ENCODE results near the gene ARAF. TPM values are rescaled to one million over a fixed set of nuclear protein-coding genes. Genes with fewer than 3 reads are reported as not detected.

Gene ARAF
- total RNA-seq, 1 donor from 2014 or later = 7.3 TPM

GRCh38 chrX:47563801-47564315, 2.9 kb downstream of the ARAF start:
- Histone ChIP-seq H3K36me3 (ENCODE audit: control insufficient read depth in 3 of 3, insufficient read depth in 3 of 3, low read length in 3 of 3) (peaks cover 27 to 48% (median 44%) of the 10 kb centered on the region in 3 donors), H3K4me1 (ENCODE audit: control insufficient read depth in 3 of 3, insufficient read depth in 3 of 3, low read length in 3 of 3) (peaks cover 6 to 24% (median 15%) of the 10 kb centered on the region in 3 donors), H3K27me3 (ENCODE audit: control insufficient read depth in 3 of 3, insufficient read depth in 3 of 3, low read length in 3 of 3) (peaks cover 0 to 3% (median 0%) of the 10 kb centered on the region in 3 donors), H3K9ac (ENCODE audit: low read depth in 1 of 3, low read length in 3 of 3) (no peak overlapping the region), H3K9me3 (ENCODE audit: control insufficient read depth in 3 of 3, low read length in 3 of 3) (no peaks in the 10 kb centered on the region), H3K27ac (ENCODE audit: low read depth, low read length) (no peak overlapping the region), H3K4me3 (ENCODE audit: low read length in 3 of 3) (no peak overlapping the region)

GRCh38 chrX:47564438-47565085, 3.6 kb downstream of the ARAF start:
- Histone ChIP-seq H3K9me3 (ENCODE audit: control insufficient read depth in 3 of 3, low read length in 3 of 3) (no peaks in the 10 kb centered on the region), H3K4me3 (ENCODE audit: low read length in 3 of 3) (no peak overlapping the region), H3K27ac (ENCODE audit: low read depth, low read length) (no peak overlapping the region), H3K36me3 (ENCODE audit: control insufficient read depth in 3 of 3, insufficient read depth in 3 of 3, low read length in 3 of 3) (peaks cover 34 to 54% (median 47%) of the 10 kb centered on the region in 3 donors), H3K9ac (ENCODE audit: low read depth in 1 of 3, low read length in 3 of 3) (no peak overlapping the region), H3K27me3 (ENCODE audit: control insufficient read depth in 3 of 3, insufficient read depth in 3 of 3, low read length in 3 of 3) (peaks cover 0 to 3% (median 0%) of the 10 kb centered on the region in 3 donors), H3K4me1 (ENCODE audit: control insufficient read depth in 3 of 3, insufficient read depth in 3 of 3, low read length in 3 of 3) (peaks cover 6 to 24% (median 15%) of the 10 kb centered on the region in 3 donors)

GRCh38 chrX:47566841-47567240, 5.8 kb downstream of the ARAF start:
- Histone ChIP-seq H3K4me3 (ENCODE audit: low read length in 3 of 3) (no peak overlapping the region), H3K9ac (ENCODE audit: low read depth in 1 of 3, low read length in 3 of 3) (no peak overlapping the region), H3K36me3 (ENCODE audit: control insufficient read depth in 3 of 3, insufficient read depth in 3 of 3, low read length in 3 of 3) (peaks cover 46 to 63% (median 61%) of the 10 kb centered on the region in 3 donors), H3K27ac (ENCODE audit: low read depth, low read length) (no peak overlapping the region), H3K9me3 (ENCODE audit: control insufficient read depth in 3 of 3, low read length in 3 of 3) (no peaks in the 10 kb centered on the region), H3K27me3 (ENCODE audit: control insufficient read depth in 3 of 3, insufficient read depth in 3 of 3, low read length in 3 of 3) (peaks cover 0 to 3% (median 0%) of the 10 kb centered on the region in 3 donors), H3K4me1 (ENCODE audit: control insufficient read depth in 3 of 3, insufficient read depth in 3 of 3, low read length in 3 of 3) (peaks cover 5 to 19% (median 8%) of the 10 kb centered on the region in 3 donors)

- Histone ChIP-seq H3K9me3 (ENCODE audit: control insufficient read depth in 3 of 3, low read length in 3 of 3) (no peaks in the 10 kb centered on the region), H3K36me3 (ENCODE audit: control insufficient read depth in 3 of 3, insufficient read depth in 3 of 3, low read length in 3 of 3) (peaks cover 41 to 53% (median 51%) of the 10 kb centered on the region in 3 donors), H3K9ac (ENCODE audit: low read depth in 1 of 3, low read length in 3 of 3) (no peak overlapping the region), H3K27ac (ENCODE audit: low read depth, low read length) (no peak overlapping the region), H3K4me3 (ENCODE audit: low read length in 3 of 3) (no peak overlapping the region), H3K27me3 (ENCODE audit: control insufficient read depth in 3 of 3, insufficient read depth in 3 of 3, low read length in 3 of 3) (peaks cover 0 to 3% (median 0%) of the 10 kb centered on the region in 3 donors), H3K4me1 (ENCODE audit: control insufficient read depth in 3 of 3, insufficient read depth in 3 of 3, low read length in 3 of 3) (peaks cover 0 to 15% (median 5%) of the 10 kb centered on the region in 3 donors)
Measured at GRCh38 chrX:47568656-47569295, 7.8 kb downstream of the ARAF start.

GRCh38 chrX:47570794-47571193, 9.8 kb downstream of the ARAF start:
- H3K36me3 ChIP-seq (ENCODE audit: control insufficient read depth in 3 of 3, insufficient read depth in 3 of 3, low read length in 3 of 3) = peaks cover 38 to 41% (median 38%) of the 10 kb centered on the region in 3 donors
- peaks cover 0 to under 1% (median 0%) of the 10 kb centered on the region in 3 donors for H3K9me3 ChIP-seq (ENCODE audit: control insufficient read depth in 3 of 3, low read length in 3 of 3)
- no peak overlapping the region for H3K9ac ChIP-seq (ENCODE audit: low read depth in 1 of 3, low read length in 3 of 3)

GRCh38 chrX:47571215-47571614, 10.2 kb downstream of the ARAF start:
- H3K9ac ChIP-seq (ENCODE audit: low read depth in 1 of 3, low read length in 3 of 3) = no peak overlapping the region
- peaks cover 38 to 40% (median 38%) of the 10 kb centered on the region in 3 donors for H3K36me3 ChIP-seq (ENCODE audit: control insufficient read depth in 3 of 3, insufficient read depth in 3 of 3, low read length in 3 of 3)
- peaks cover 0 to 2% (median 0%) of the 10 kb centered on the region in 3 donors for H3K9me3 ChIP-seq (ENCODE audit: control insufficient read depth in 3 of 3, low read length in 3 of 3)
- H3K27me3 ChIP-seq (ENCODE audit: control insufficient read depth in 3 of 3, insufficient read depth in 3 of 3, low read length in 3 of 3) = peaks cover 0 to 3% (median 0%) of the 10 kb centered on the region in 3 donors
- no peak overlapping the region for H3K4me3 ChIP-seq (ENCODE audit: low read length in 3 of 3)
- H3K4me1 ChIP-seq (ENCODE audit: control insufficient read depth in 3 of 3, insufficient read depth in 3 of 3, low read length in 3 of 3) = peaks cover 0 to 10% (median 3%) of the 10 kb centered on the region in 3 donors
- H3K27ac ChIP-seq (ENCODE audit: low read depth, low read length) = no peak overlapping the region

More at GRCh38 chrX:47570794-47571193, 9.8 kb downstream of the ARAF start:
- Histone ChIP-seq H3K4me3 (ENCODE audit: low read length in 3 of 3) (no peak overlapping the region), H3K4me1 (ENCODE audit: control insufficient read depth in 3 of 3, insufficient read depth in 3 of 3, low read length in 3 of 3) (peaks cover 0 to 10% (median 3%) of the 10 kb centered on the region in 3 donors), H3K27me3 (ENCODE audit: control insufficient read depth in 3 of 3, insufficient read depth in 3 of 3, low read length in 3 of 3) (peaks cover 0 to 3% (median 0%) of the 10 kb centered on the region in 3 donors), H3K27ac (ENCODE audit: low read depth, low read length) (no peak overlapping the region)

- peaks cover 0 to 2% (median 0%) of the 10 kb centered on the region in 3 donors for H3K9me3 ChIP-seq (ENCODE audit: control insufficient read depth in 3 of 3, low read length in 3 of 3)
- no peak overlapping the region for H3K27ac ChIP-seq (ENCODE audit: low read depth, low read length)
- peaks cover 33 to 36% (median 34%) of the 10 kb centered on the region in 3 donors for H3K36me3 ChIP-seq (ENCODE audit: control insufficient read depth in 3 of 3, insufficient read depth in 3 of 3, low read length in 3 of 3)
- H3K9ac ChIP-seq (ENCODE audit: low read depth in 1 of 3, low read length in 3 of 3) = no peak overlapping the region
- peaks cover 0 to 10% (median 3%) of the 10 kb centered on the region in 3 donors for H3K4me1 ChIP-seq (ENCODE audit: control insufficient read depth in 3 of 3, insufficient read depth in 3 of 3, low read length in 3 of 3)
- peaks cover 0 to 6% (median 0%) of the 10 kb centered on the region in 3 donors for H3K27me3 ChIP-seq (ENCODE audit: control insufficient read depth in 3 of 3, insufficient read depth in 3 of 3, low read length in 3 of 3)
- H3K4me3 ChIP-seq (ENCODE audit: low read length in 3 of 3) = no peak overlapping the region
Measured at GRCh38 chrX:47571896-47572295, 10.9 kb downstream of the ARAF start.

GRCh38 chrX:47572773-47573340, 11.9 kb downstream of the ARAF start:
- Histone ChIP-seq H3K27ac (ENCODE audit: low read depth, low read length) (no peak overlapping the region), H3K9me3 (ENCODE audit: control insufficient read depth in 3 of 3, low read length in 3 of 3) (peaks cover 0 to 2% (median 0%) of the 10 kb centered on the region in 3 donors), H3K4me1 (ENCODE audit: control insufficient read depth in 3 of 3, insufficient read depth in 3 of 3, low read length in 3 of 3) (peaks cover 0 to 10% (median 3%) of the 10 kb centered on the region in 3 donors), H3K4me3 (ENCODE audit: low read length in 3 of 3) (no peak overlapping the region), H3K27me3 (ENCODE audit: control insufficient read depth in 3 of 3, insufficient read depth in 3 of 3, low read length in 3 of 3) (peaks cover 0 to 6% (median 0%) of the 10 kb centered on the region in 3 donors), H3K9ac (ENCODE audit: low read depth in 1 of 3, low read length in 3 of 3) (no peak overlapping the region), H3K36me3 (ENCODE audit: control insufficient read depth in 3 of 3, insufficient read depth in 3 of 3, low read length in 3 of 3) (peaks cover 24 to 27% (median 26%) of the 10 kb centered on the region in 3 donors)

- Histone ChIP-seq H3K9me3 (ENCODE audit: control insufficient read depth in 3 of 3, low read length in 3 of 3) (peaks cover 0 to 2% (median 0%) of the 10 kb centered on the region in 3 donors), H3K4me3 (ENCODE audit: low read length in 3 of 3) (peak overlapping the region; percentile 30 to 35 (median 35)), H3K27ac (ENCODE audit: low read depth, low read length) (peak overlapping the region; percentile 44), H3K36me3 (ENCODE audit: control insufficient read depth in 3 of 3, insufficient read depth in 3 of 3, low read length in 3 of 3) (peaks cover 17 to 21% (median 20%) of the 10 kb centered on the region in 3 donors), H3K4me1 (ENCODE audit: control insufficient read depth in 3 of 3, insufficient read depth in 3 of 3, low read length in 3 of 3) (peaks cover 0 to 10% (median 3%) of the 10 kb centered on the region in 3 donors), H3K9ac (ENCODE audit: low read depth in 1 of 3, low read length in 3 of 3) (peak overlapping the region; percentile 45 to 61 (median 60)), H3K27me3 (ENCODE audit: control insufficient read depth in 3 of 3, insufficient read depth in 3 of 3, low read length in 3 of 3) (peaks cover 0 to 4% (median 0%) of the 10 kb centered on the region in 3 donors)
Measured at GRCh38 chrX:47573341-47574075, 12.5 kb downstream of the ARAF start.

All from skeletal muscle tissue (tissue), 4 donors.